ENCODE results near the gene ZMIZ2.
A peak's percentile ranks its signal among the peaks of the same experiment; 100 is the strongest.

Gene ZMIZ2

GRCh38 chr7:44733708-44734481, 14.8 kb upstream of the ZMIZ2 start (continued):
- TF ChIP-seq ZBTB7A (tag by site-specific recombination; IDR thresholded peaks at IDR 0.05; ENCODE audit: low read depth) (no peak), ZNF488 (tag by site-specific recombination; IDR thresholded peaks at IDR 0.05) (no peak), ZBTB11 (tag by site-specific recombination; conservative IDR thresholded peaks at IDR 0.05; ENCODE audit: low read depth) (no peak), ZXDB (tag by site-specific recombination; IDR thresholded peaks at IDR 0.05) (no peak), CTCF (tag by site-specific recombination; IDR thresholded peaks at IDR 0.05) (no peak), TRIM28 (IDR thresholded peaks at IDR 0.05; ENCODE audit: borderline replicate concordance, low read length) (no peak)

- H3K36me3 ChIP-seq (ENCODE audit: control insufficient read depth in 2 of 2, insufficient read depth in 1 of 2, low read length in 2 of 2) = no peaks in the 10 kb centered on the region
- no peaks in the 10 kb centered on the region for H3K4me1 ChIP-seq (ENCODE audit: control insufficient read depth, insufficient read depth, low read length)
- H3K9me3 ChIP-seq (ENCODE audit: control insufficient read depth, insufficient read depth, low read depth, low read length) = no peaks in the 10 kb centered on the region
- POLR2A ChIA-PET = interaction anchor here (0.7 kb wide), 1 partner anchor 208 kb away, joined by 3 read pairs; no protein-coding TSS in a partner anchor
- CTCF ChIA-PET = interaction anchor here (0.6 kb wide), 1 partner anchor 133 kb away, joined by 3 read pairs; no protein-coding TSS in a partner anchor
- H3K4me3 ChIP-seq (ENCODE audit: low read depth, low read length) = no peak overlapping the region
- no peak overlapping the region for H3K27ac ChIP-seq (ENCODE audit: extremely low read depth, low read depth, low read length)
- TF ChIP-seq SP7 (tag by site-specific recombination; IDR thresholded peaks at IDR 0.05) = peak; percentile 48; the same call in 1 of the 2 replicates
- no peak for TF ChIP-seq ZNF510 (tag by site-specific recombination; IDR thresholded peaks at IDR 0.05; ENCODE audit: insufficient replicate concordance)
- TF ChIP-seq PRDM6 (tag by site-specific recombination; IDR thresholded peaks at IDR 0.05) = no peak
- TF ChIP-seq ZNF518A (tag by site-specific recombination; conservative IDR thresholded peaks at IDR 0.05; ENCODE audit: low read depth) = no peak
- no peak for TF ChIP-seq ZNF692 (tag by site-specific recombination; IDR thresholded peaks at IDR 0.05)
- TF ChIP-seq ZNF121 (tag by site-specific recombination; IDR thresholded peaks at IDR 0.05) = no peak
- TF ChIP-seq ZNF514 (tag by site-specific recombination; IDR thresholded peaks at IDR 0.05) = no peak
- peak; percentile 94 for TF ChIP-seq ZNF660 (tag by site-specific recombination; IDR thresholded peaks at IDR 0.05)
- no peak for TF ChIP-seq HOXC10 (CRISPR knock-in tag; IDR thresholded peaks at IDR 0.05)
- no peak for TF ChIP-seq TCF7L2 (IDR thresholded peaks at IDR 0.05; ENCODE audit: borderline replicate concordance, low read depth, low read length)
- TF ChIP-seq ZNF639 (tag by site-specific recombination; IDR thresholded peaks at IDR 0.05) = no peak
These were observed 13.1 kb upstream of the ZMIZ2 start for GRCh38 chr7:44735403-44736165.
